OCI-LY1 (cell line): Measurements from ENCODE around the gene THRA.

Experiments used
- H2AFZ ChIP-seq: fragments of 200-600 bp; sonication (generic), shearing (Covaris generic); 2 replicates; pipeline ENCODE4 v1.6.0; 2014; ENCODE audit warnings: antibody characterized with exemption, mild to moderate bottlenecking, low read length
- H3F3A ChIP-seq: fragments of 200-600 bp; sonication (generic), shearing (Covaris generic); 2 replicates; pipeline ENCODE4 v1.6.0; 2014; ENCODE audit warnings: mild to moderate bottlenecking, antibody characterized with exemption, low read length, moderate library complexity; ENCODE audit not compliant: insufficient read depth
- H3K27ac ChIP-seq: fragments of 200-600 bp; sonication (generic); 2 replicates; pipeline ENCODE4 v1.5.1; 2014; ENCODE audit warnings: low read length, mixed run types, mild to moderate bottlenecking, low read depth; ENCODE audit not compliant: poor library complexity, severe bottlenecking
- H3K27me3 ChIP-seq: fragments of 200-600 bp; sonication (generic); 2 replicates; pipeline ENCODE4 v1.6.0; 2014; ENCODE audit warnings: antibody characterized with exemption, mild to moderate bottlenecking, low read length, moderate library complexity; ENCODE audit not compliant: insufficient read depth
- H3K36me3 ChIP-seq: fragments of 200-600 bp; sonication (generic); 2 replicates; pipeline ENCODE4 v1.6.1; 2014; ENCODE audit warnings: mild to moderate bottlenecking, antibody characterized with exemption, low read length, moderate library complexity, mixed read lengths; ENCODE audit not compliant: insufficient read depth
- H3K4me1 ChIP-seq: fragments of 200-600 bp; sonication (generic); 2 replicates; pipeline ENCODE4 v1.5.1; 2014; ENCODE audit warnings: mild to moderate bottlenecking, low read length, moderate library complexity; ENCODE audit not compliant: insufficient read depth, severe bottlenecking
- H3K4me2 ChIP-seq: fragments of 200-600 bp; sonication (generic), shearing (Covaris generic); 2 replicates; pipeline ENCODE4 v1.6.1; 2014; ENCODE audit warnings: low read length
- H3K4me3 ChIP-seq: fragments of 200-600 bp; sonication (generic); 2 replicates; pipeline ENCODE4 v1.5.1; 2014; ENCODE audit warnings: low read length, low read depth, mild to moderate bottlenecking, mixed read lengths; ENCODE audit not compliant: poor library complexity, severe bottlenecking
- H3K79me2 ChIP-seq: fragments of 200-600 bp; shearing (Covaris generic); 2 replicates; pipeline ENCODE4 v1.6.1; 2016; ENCODE audit warnings: mixed run types, low read length, mixed read lengths; ENCODE audit not compliant: insufficient read depth
- H3K9ac ChIP-seq: fragments of 200-600 bp; sonication (generic), shearing (Covaris generic); 2 replicates; pipeline ENCODE4 v1.6.1; 2014; ENCODE audit warnings: mild to moderate bottlenecking, low read length, mixed read lengths
- H3K9me2 ChIP-seq: fragments of 200-600 bp; sonication (generic), shearing (Covaris generic); 2 replicates; pipeline ENCODE4 v1.6.1; 2014; ENCODE audit warnings: low read depth, mild to moderate bottlenecking, low read length, mixed read lengths
- H3K9me3 ChIP-seq: fragments of 200-600 bp; shearing (Covaris generic); 2 replicates; pipeline ENCODE4 v1.6.1; 2014; ENCODE audit warnings: low read length, mixed read lengths
- H4K20me1 ChIP-seq: fragments of 200-600 bp; sonication (generic), shearing (Covaris generic); 2 replicates; pipeline ENCODE4 v1.6.0; 2016; ENCODE audit warnings: mild to moderate bottlenecking, low read length; ENCODE audit not compliant: insufficient read depth
- EZH2 ChIP-seq: fragments of 200-600 bp; sonication (generic), shearing (Covaris generic); IDR thresholded peaks from 2 replicates; pipeline ENCODE4 v1.8.0; 2017; ENCODE audit warnings: borderline replicate concordance, mixed run types, mild to moderate bottlenecking, antibody characterized with exemption, low read length, moderate library complexity, mixed read lengths
- TF ChIP-seq, protein P1 (sequence below): fragments of 200-600 bp; sonication (generic), shearing (Covaris generic); IDR thresholded peaks from 2 replicates; pipeline ENCODE4 v1.5.1; 2017; ENCODE audit warnings: mild to moderate bottlenecking, antibody characterized with exemption, low read length, moderate library complexity, mixed read lengths

THRA gene

DNA sequence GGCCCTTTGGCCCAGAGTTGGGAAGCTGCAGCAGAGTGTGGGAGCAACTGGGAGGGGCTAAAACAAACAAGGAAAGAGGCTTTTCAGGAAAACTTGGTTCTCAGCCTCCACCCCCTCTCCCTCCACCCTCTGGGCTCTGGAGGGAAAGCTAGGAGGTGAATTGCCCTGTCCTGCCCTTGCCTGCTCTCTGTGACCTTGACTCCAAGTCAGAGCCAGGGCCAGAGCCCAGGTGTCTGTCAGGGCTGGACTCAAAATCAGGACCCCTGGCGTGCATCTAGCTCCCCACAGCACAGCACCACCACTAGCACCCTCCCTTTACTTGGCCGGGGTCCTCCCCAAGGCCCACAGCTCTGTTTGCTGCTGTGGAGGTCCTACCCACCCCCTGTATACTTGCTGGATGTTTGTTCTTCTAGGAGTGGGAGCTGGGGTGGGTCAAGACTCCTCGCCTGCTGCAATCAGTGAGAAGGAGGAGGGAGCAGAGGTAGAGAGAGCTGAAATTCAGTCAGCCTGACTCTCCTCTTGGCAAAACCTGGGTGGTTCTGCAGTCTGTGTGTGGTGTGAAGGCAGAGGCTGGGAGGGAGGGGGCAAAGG lies 40.4 kb downstream of the THRA start:
- Histone ChIP-seq H3F3A (no peaks in the 10 kb centered on the region), H3K9me2 (no peaks in the 10 kb centered on the region), H2AFZ (no peak overlapping the region), H3K4me2 (no peak overlapping the region), H3K4me3 (no peak overlapping the region), H3K27me3 (no peaks in the 10 kb centered on the region; the same call in 1 of the 2 replicates), H3K79me2 (no peaks in the 10 kb centered on the region), H3K4me1 (peaks cover 49% of the 10 kb centered on the region), H3K27ac (no peak overlapping the region), H3K36me3 (0 out of 2 replicates have a peak, but pooled peaks cover 3% of the 10 kb centered on the region), H3K9me3 (no peaks in the 10 kb centered on the region), H3K9ac (no peak overlapping the region), H4K20me1 (no peaks in the 10 kb centered on the region)
- TF ChIP-seq EZH2, result no peak
- TF ChIP-seq, protein P1, sequence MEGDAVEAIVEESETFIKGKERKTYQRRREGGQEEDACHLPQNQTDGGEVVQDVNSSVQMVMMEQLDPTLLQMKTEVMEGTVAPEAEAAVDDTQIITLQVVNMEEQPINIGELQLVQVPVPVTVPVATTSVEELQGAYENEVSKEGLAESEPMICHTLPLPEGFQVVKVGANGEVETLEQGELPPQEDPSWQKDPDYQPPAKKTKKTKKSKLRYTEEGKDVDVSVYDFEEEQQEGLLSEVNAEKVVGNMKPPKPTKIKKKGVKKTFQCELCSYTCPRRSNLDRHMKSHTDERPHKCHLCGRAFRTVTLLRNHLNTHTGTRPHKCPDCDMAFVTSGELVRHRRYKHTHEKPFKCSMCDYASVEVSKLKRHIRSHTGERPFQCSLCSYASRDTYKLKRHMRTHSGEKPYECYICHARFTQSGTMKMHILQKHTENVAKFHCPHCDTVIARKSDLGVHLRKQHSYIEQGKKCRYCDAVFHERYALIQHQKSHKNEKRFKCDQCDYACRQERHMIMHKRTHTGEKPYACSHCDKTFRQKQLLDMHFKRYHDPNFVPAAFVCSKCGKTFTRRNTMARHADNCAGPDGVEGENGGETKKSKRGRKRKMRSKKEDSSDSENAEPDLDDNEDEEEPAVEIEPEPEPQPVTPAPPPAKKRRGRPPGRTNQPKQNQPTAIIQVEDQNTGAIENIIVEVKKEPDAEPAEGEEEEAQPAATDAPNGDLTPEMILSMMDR, result no peak

DNA sequence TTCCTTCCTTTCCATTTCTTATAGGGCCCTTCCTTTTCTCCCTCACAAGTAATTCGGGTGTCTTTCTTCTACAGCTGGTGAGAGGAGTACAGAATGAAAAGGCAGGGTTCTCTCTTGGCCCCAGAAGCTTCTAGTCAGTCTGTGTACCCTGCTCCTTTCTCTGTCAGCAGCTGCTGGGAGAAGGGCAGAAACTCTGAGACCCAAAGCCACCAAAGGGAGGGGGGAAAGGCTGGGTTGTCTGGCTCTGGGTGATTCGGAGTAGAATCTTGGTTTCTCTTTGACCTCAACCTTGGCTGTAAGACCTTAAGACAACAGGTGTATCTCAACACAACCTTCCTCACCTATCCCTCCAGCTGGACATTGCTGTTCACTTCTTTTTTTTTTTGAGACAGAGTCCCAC lies 40.9 kb downstream of the THRA start:
- Histone ChIP-seq H3K9me3 (no peaks in the 10 kb centered on the region), H3F3A (no peaks in the 10 kb centered on the region), H3K4me3 (no peak overlapping the region), H3K4me2 (no peak overlapping the region), H3K9me2 (no peaks in the 10 kb centered on the region), H3K27me3 (no peaks in the 10 kb centered on the region; the same call in 1 of the 2 replicates), H3K4me1 (peaks cover 49% of the 10 kb centered on the region), H2AFZ (no peak overlapping the region), H4K20me1 (no peaks in the 10 kb centered on the region), H3K36me3 (no peaks in the 10 kb centered on the region), H3K79me2 (no peaks in the 10 kb centered on the region), H3K27ac (no peak overlapping the region), H3K9ac (no peak overlapping the region)
- no peak for TF ChIP-seq EZH2
- TF ChIP-seq, protein P1, result no peak

DNA sequence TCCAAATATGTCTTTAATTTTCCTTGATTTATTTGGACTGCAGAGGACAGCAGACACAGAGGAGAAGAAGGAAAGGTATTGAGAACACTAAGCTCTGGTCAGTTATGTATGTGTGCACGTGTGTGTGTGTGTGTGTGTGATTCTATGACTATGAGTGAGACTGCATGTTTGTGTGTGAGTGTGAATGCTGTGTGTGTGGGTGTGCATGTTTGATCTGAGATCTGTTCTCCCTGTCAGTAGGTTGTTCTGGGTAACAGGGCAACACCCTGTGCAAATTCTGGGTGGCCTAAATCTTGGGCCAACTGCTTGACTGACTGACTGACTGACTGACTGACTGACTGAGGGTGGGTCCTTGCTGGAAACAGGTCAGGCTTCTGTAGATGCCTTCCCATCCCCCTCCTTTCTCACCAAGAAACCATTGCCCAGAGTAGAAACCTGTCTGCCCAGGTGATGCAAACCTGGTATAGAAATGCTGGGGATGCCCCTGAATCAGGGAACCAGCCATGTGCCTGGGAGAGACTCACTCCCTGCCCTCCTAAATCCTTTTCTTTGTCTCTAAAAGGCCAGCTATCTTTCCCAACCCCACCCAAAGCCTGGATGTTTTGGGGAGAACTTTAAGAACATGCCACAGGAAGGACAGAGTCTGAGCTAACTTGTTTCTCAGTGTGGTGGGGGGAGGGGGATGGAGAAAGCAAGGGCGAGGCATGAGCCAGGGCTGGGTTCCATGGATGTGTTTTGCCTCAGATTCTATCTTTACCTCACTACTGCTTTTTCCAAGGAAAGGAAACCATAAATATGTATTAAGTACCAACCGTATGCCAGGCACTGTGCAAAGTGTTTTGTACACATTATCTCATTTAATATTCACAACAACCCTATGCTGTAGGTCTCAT lies 42.1 kb downstream of the THRA start:
- H3K9me2 ChIP-seq, result no peaks in the 10 kb centered on the region
- H3K4me3 ChIP-seq, result no peak overlapping the region
- H3K27ac ChIP-seq, result no peak overlapping the region
- H4K20me1 ChIP-seq, result no peaks in the 10 kb centered on the region
- no peaks in the 10 kb centered on the region for H3K9me3 ChIP-seq
- TF ChIP-seq, protein P1, result no peak
- no peak for TF ChIP-seq EZH2
- H3K36me3 ChIP-seq, result no peaks in the 10 kb centered on the region
- no peaks in the 10 kb centered on the region for H3K79me2 ChIP-seq
- no peak overlapping the region for H3K9ac ChIP-seq
- no peak overlapping the region for H2AFZ ChIP-seq
- H3F3A ChIP-seq, result no peaks in the 10 kb centered on the region
- H3K4me1 ChIP-seq, result peaks cover 40% of the 10 kb centered on the region
- no peaks in the 10 kb centered on the region; the same call in 1 of the 2 replicates for H3K27me3 ChIP-seq
- no peak overlapping the region for H3K4me2 ChIP-seq
